ENCODE measurements around the gene GTF2A1L.
"Not testable (repeated sequence)": the region's sequence is repeated elsewhere in the genome, so short reads cannot be mapped to it uniquely, and the experiment has no call there.

Gene GTF2A1L

GRCh38 chr2:48613211-48613610 is 4.4 kb upstream of the GTF2A1L start:
- no peak for DNase-seq

GRCh38 chr2:48614581-48614980 is 3.1 kb upstream of the GTF2A1L start:
- not testable (repeated sequence) for DNase-seq

- no peak for DNase-seq
Measured at GRCh38 chr2:48619526-48619925, 1.9 kb downstream of the GTF2A1L start.

DNA sequence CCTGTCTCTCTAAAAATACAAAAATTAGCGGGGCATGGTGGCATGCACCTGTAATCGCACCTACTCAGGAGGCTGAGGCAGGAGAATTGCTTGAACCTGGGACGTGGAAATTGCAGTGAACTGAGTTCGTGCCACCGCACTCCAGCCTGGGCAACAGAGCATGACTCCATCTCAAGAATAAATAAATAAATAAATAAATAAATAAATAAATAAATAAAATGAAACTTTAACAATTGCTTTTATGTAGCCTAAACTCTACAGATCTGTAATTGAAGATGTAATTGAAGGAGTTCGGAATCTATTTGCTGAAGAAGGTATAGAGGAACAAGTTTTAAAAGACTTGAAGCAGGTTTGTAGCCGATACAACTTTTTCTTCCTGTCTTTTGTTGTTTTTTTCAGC is 2.9 kb downstream of the GTF2A1L start:
- no peak for DNase-seq

DNA sequence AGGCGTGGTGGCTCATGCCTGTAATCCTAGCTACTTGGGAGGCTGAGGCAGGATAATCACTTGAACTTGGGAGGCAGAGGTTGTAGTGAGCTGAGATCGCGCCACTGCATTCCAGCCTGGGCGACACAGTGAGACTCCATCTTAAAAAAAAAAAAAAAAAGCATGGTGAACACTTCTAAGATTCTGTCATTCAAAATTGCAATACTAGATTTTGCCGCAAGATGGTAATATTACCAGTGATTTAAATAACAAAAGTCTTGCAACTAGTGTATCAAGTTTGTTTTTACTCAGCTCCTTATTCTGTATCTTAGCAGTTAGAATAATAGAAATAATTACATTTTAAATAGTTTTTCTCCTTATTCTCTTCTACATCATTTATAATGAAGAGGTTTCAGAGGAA is 5.0 kb downstream of the GTF2A1L start:
- not testable (repeated sequence) for DNase-seq

DNA sequence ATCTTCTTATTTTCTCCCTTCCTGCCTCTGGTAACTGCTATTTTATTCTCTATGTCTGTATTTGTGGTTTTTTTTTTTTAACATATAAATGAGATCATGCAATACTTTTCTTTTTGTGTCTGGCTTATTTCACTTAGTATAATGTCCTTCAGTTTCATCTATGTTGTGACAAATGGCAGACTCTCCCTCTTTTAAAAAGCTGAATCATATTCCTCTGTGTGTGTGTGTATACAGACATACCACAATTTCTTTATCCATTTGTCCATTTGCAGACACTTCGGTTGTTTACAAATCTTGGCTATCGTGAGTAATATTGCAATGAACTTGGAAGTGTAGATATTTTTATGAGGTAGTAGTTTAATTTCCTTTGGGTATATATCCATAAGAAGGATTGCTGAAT is 7.0 kb downstream of the GTF2A1L start:
- DNase-seq: no peak

DNA sequence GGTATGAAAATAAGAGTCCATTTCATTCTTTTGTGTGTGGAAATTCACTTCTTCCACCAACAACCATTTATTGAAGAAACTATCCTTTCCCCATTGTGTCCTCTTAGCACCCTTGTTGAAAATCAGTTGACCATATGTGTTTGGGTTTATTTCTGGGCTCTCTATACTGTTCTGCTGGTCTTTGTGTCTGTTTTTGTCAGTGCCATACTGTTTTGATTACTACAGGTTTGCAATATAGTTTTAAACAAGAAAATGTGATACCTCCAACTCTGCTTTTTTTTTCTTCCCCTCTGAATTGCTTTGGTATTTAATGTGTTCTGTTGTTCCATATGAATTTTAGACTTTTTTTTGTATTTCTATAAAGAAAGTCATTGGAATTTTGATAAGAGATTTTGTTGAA is 8.4 kb downstream of the GTF2A1L start:
- no peak for DNase-seq

- no peak for DNase-seq
Measured at GRCh38 chr2:48633143-48633542, 15.5 kb downstream of the GTF2A1L start.

GRCh38 chr2:48635786-48636185 is 18.1 kb downstream of the GTF2A1L start:
- DNase-seq: no peak

DNA sequence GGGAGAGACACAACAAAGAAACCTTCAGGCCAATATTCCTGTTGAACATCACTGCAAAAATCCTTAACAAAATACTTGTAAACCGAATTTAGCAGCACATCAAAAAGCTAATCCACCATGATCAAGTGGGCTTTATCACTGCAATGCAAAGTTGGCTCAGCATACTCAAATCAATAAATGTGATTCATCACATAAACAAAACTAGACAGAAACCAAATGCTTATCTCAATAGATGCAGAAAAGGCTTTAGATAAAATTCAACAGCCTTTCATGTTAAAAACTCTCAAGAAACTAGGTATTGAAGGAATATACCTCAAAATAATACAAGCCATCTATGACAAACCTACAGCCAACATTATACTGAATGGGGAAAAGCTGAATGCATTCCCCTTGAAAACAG is 20.6 kb downstream of the GTF2A1L start:
- no peak for DNase-seq

DNA sequence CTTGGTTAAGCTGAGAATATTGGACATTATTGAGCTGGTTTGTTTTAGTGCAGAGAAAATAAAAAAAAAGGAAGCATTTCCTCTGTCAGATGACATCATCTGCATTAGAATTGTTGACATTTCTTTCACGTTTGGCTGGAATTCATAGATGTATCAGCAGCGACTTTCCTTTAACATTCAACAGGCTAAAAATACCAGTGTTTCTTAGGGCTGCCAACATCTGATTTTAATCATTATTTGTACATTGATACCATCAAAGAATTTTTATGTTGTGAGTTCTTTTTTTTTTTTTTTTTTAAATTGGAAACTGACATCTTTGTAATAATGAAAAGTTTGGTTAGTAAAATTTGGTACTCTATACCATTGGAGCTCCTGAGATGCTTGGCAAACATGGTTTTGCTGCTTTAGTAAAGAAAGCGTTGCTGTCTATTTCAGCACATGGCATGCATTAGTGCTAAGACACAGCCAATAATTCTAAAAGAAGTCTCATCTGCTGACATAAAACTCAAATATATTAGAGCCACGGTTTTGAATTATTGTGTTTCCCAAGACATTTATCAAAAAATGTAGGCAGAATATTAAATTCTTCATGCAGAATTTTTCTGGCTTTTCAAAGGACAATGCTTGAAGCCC is 33.6 kb downstream of the GTF2A1L start:
- no peak for DNase-seq

DNA sequence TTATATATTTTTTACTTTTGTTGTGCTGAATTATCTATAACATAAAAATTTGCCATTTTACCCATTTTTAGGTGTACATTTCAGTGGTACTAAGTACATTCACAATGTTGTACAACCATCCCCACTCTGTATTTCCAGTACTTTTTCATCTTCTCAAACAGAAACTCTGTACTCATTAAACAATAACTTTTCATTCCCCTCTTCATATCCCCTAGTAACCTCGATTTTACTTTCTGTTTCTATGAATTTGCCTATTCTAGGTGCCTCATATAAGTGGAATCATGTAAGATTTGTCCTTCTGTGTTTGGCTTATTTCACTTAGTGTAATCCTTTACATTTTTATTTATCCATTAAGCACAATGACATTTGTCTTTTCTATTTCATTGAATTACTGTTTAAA is 51.3 kb downstream of the GTF2A1L start:
- no peak for DNase-seq

DNA sequence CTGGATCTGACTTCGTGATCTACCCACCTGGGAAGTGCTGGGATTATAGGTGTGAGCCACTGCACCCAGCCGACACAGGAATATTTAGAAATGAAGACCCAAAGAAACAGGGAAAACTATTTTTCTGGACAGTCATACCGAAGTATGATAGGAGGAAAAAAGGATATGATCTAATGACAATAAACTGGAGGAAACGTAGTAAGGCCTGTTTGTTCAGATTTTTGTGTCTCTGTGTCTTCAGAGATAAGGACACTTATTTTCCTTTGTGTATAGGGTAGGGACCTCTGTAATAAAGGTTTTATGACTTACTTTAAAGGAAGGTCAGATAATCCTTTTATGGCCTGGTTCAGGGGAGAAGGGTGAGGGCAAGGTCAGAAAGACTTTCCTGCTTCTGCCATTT is 55.9 kb downstream of the GTF2A1L start:
- no peak for DNase-seq

- DNase-seq: no peak
Measured at GRCh38 chr2:48674933-48675332, 57.3 kb downstream of the GTF2A1L start.

DNA sequence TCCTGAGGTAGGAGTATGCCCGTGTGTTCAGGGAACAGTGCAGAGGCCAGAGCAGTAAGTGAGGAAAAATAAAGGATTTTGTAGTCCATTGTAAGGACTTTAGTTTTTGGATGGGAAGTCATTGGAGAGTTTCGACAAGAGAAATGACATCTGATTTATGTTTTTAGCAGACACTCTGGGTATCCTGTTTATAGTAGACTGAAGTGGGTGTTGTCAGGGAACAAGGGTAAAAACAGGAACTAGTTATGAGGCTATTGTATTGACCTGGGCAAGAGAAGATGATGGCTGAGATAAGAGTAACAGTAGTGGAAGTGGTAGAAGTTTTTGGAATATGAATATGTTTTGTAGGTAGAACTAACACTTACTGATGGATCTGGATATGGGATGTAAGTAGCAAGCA is 59.8 kb downstream of the GTF2A1L start:
- no peak for DNase-seq

DNA sequence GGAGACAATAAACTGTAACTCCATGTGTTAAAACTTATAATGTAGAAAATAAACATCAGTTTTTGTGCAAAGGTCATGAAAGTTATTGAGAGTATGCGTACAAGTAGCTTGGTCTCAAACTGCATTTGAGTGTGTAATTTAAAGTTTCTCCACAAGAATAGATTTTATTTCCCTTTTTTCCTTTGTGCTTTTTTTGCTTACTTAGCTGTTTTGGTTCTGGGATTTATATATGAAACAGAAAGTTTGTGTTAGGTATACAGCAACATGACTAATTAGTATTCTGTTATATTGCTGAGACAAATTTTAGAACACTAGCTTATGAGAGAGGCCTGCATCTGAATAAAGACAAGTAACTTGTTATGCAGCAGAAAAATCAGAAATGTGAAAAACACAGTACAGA is 67.5 kb downstream of the GTF2A1L start:
- no peak for DNase-seq

DNA sequence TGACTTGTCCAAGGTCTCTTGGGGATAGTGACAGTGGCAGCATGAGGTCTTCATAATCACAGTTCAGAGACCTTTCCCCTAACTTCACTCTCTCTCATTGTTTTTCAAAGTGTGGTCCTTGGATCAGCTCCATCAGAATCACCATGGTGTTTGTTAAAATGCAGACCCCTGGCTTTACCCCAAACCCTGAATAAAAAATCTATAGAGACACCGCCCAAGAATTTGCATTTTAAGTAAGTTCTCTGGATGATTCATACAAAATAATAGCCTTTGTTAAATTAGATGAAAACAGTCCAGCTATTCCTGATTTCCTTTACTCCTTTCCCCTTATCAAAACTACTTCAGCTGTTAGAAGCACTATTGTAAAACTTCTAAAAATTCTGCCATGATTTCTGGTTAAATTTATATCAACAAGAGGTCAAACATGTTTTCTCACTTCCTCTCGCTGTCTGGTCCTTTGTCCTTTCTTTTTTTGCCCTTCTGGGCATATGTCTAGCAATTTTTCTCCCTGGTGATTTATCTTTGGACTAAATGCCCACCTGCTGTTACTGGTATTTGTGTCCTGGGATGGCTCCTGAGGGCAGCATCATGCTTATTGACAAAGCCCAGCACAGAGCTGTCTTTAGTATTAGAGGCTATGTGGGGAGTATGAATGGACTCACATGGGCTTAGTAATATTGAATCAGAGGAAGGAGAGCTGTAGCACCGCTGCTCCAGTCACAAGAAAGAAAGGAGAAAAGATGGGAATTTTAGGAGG is 74.5 kb downstream of the GTF2A1L start:
- DNase-seq: no peak

GRCh38 chr2:48693066-48693465 is 75.4 kb downstream of the GTF2A1L start:
- no peak for DNase-seq

DNA sequence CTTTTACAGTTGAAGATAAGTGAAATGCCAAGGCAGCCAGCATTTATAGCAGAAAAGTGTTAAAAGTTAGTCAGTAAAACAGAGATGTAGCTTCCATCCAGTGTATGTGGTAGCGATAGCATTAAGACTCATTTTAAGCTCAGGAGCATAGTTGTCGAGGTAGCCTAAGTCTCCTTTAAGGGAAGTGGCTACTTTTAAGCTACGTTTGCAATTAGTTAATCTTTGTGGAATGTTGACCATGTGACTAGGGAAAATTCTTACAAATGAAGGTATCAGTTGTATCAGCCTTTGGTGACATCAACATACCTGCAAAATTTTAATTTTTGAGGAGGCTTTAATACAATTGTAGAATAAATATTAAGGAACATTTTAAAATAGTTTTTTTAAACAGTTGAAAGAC is 76.0 kb downstream of the GTF2A1L start:
- no peak for DNase-seq

GRCh38 chr2:48694149-48694548 is 76.5 kb downstream of the GTF2A1L start:
- DNase-seq: no peak

DNA sequence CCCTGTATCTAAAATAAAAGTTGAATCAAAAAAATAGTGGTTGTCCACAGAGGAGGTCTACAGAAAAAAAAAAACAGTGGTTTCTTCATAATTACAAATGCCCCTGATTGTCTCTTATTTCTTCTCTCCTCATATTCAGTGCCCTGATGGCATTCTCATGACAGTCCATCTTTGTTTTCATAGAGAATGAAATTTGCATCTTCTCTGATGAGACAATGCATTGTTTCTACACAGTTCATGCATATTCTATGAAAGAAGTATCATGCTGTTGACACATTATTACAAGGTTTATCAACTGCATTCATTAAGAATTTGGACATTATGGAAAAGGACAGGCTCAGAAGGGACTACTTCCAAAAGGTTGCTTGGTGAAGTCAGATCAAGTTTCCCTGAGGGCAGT is 78.3 kb downstream of the GTF2A1L start:
- no peak for DNase-seq

- DNase-seq: no peak
Measured at GRCh38 chr2:48696881-48697280, 79.2 kb downstream of the GTF2A1L start.

- no peak for DNase-seq
Measured at GRCh38 chr2:48699348-48699930, 81.8 kb downstream of the GTF2A1L start.

GRCh38 chr2:48703621-48704020 is 86.0 kb downstream of the GTF2A1L start:
- DNase-seq: not testable (repeated sequence)

- no peak for DNase-seq
Measured at GRCh38 chr2:48707466-48707865, 89.8 kb downstream of the GTF2A1L start.

Measured in GF-D8 (cell line).